ENCODE data around the gene EXTL2. TPM values are rescaled to one million over a fixed set of nuclear protein-coding genes. Genes with fewer than 3 reads are reported as not detected.
"Not testable (repeated sequence)": the region's sequence is repeated elsewhere in the genome, so short reads cannot be mapped to it uniquely, and the experiment has no call there.

The EXTL2 gene
- total RNA-seq, 1 experiment from 2014 or later = 13.8 TPM

GRCh38 chr1:100861379-100861778 lies 33.3 kb downstream of the EXTL2 start:
- DNase-seq = no peak
- no peak for TF ChIP-seq CTCF (IDR thresholded peaks at IDR 0.05; ENCODE audit: unreplicated experiment)
- H3K4me1 Mint-ChIP-seq (ENCODE audit: low read depth, unreplicated experiment) = no peaks in the 10 kb centered on the region
- H3K27me3 Mint-ChIP-seq (ENCODE audit: unreplicated experiment) = no peaks in the 10 kb centered on the region
- no peaks in the 10 kb centered on the region for H3K36me3 Mint-ChIP-seq (ENCODE audit: insufficient read depth, unreplicated experiment)
- H3K27ac Mint-ChIP-seq (ENCODE audit: unreplicated experiment) = no peak overlapping the region
- BruUV-seq (replicated peaks) = no TSS peak
- CTCF ChIA-PET = no interaction called here
- H3K4me3 Mint-ChIP-seq (ENCODE audit: low read depth, unreplicated experiment) = no peak overlapping the region
- peaks cover 2% of the 10 kb centered on the region for H3K9me3 Mint-ChIP-seq (ENCODE audit: low read depth, unreplicated experiment)
- intact Hi-C loops (cut with micrococcal nuclease; ENCODE audit: unreplicated experiment) = no loop called here

- intact Hi-C loops (cut with micrococcal nuclease; ENCODE audit: unreplicated experiment) = no loop called here
- Mint-ChIP-seq H3K36me3 (ENCODE audit: insufficient read depth, unreplicated experiment) (no peaks in the 10 kb centered on the region), H3K4me3 (ENCODE audit: low read depth, unreplicated experiment) (no peak overlapping the region), H3K27me3 (ENCODE audit: unreplicated experiment) (no peaks in the 10 kb centered on the region), H3K4me1 (ENCODE audit: low read depth, unreplicated experiment) (no peaks in the 10 kb centered on the region), H3K9me3 (ENCODE audit: low read depth, unreplicated experiment) (peaks cover 4% of the 10 kb centered on the region), H3K27ac (ENCODE audit: unreplicated experiment) (no peak overlapping the region)
- no peak for DNase-seq
- no TSS peak for BruUV-seq (replicated peaks)
- TF ChIP-seq CTCF (IDR thresholded peaks at IDR 0.05; ENCODE audit: unreplicated experiment) = no peak
- CTCF ChIA-PET = no interaction called here
Observed at GRCh38 chr1:100860397-100860991, 34.1 kb downstream of the EXTL2 start.

- CTCF ChIA-PET; H3K27ac Mint-ChIP-seq (ENCODE audit: unreplicated experiment); BruUV-seq (replicated peaks); H3K27me3 Mint-ChIP-seq (ENCODE audit: unreplicated experiment); H3K36me3 Mint-ChIP-seq (ENCODE audit: insufficient read depth, unreplicated experiment); H3K4me1 Mint-ChIP-seq (ENCODE audit: low read depth, unreplicated experiment); H3K4me3 Mint-ChIP-seq (ENCODE audit: low read depth, unreplicated experiment); intact Hi-C loops (cut with micrococcal nuclease; ENCODE audit: unreplicated experiment); H3K9me3 Mint-ChIP-seq (ENCODE audit: low read depth, unreplicated experiment); DNase-seq: not testable (repeated sequence)
Observed at GRCh38 chr1:100855116-100855515, 39.5 kb downstream of the EXTL2 start.

- Mint-ChIP-seq H3K9me3 (ENCODE audit: low read depth, unreplicated experiment) (peaks cover 4% of the 10 kb centered on the region), H3K27me3 (ENCODE audit: unreplicated experiment) (no peaks in the 10 kb centered on the region), H3K27ac (ENCODE audit: unreplicated experiment) (no peak overlapping the region), H3K4me1 (ENCODE audit: low read depth, unreplicated experiment) (no peaks in the 10 kb centered on the region), H3K4me3 (ENCODE audit: low read depth, unreplicated experiment) (no peak overlapping the region), H3K36me3 (ENCODE audit: insufficient read depth, unreplicated experiment) (no peaks in the 10 kb centered on the region)
- CTCF ChIA-PET = no interaction called here
- BruUV-seq (replicated peaks) = no TSS peak
- DNase-seq = no peak
- intact Hi-C loops (cut with micrococcal nuclease; ENCODE audit: unreplicated experiment) = no loop called here
- no peak for TF ChIP-seq CTCF (IDR thresholded peaks at IDR 0.05; ENCODE audit: unreplicated experiment)
Observed at GRCh38 chr1:100852976-100853375, 41.7 kb downstream of the EXTL2 start.

GRCh38 chr1:100851726-100852125 lies 42.9 kb downstream of the EXTL2 start:
- H3K4me3 Mint-ChIP-seq (ENCODE audit: low read depth, unreplicated experiment) = no peak overlapping the region
- H3K9me3 Mint-ChIP-seq (ENCODE audit: low read depth, unreplicated experiment) = peaks cover 4% of the 10 kb centered on the region
- TF ChIP-seq CTCF (IDR thresholded peaks at IDR 0.05; ENCODE audit: unreplicated experiment) = no peak

More at GRCh38 chr1:100851726-100852125, 42.9 kb downstream of the EXTL2 start:
- DNase-seq = no peak
- H3K36me3 Mint-ChIP-seq (ENCODE audit: insufficient read depth, unreplicated experiment) = no peaks in the 10 kb centered on the region
- H3K4me1 Mint-ChIP-seq (ENCODE audit: low read depth, unreplicated experiment) = no peaks in the 10 kb centered on the region
- no peaks in the 10 kb centered on the region for H3K27me3 Mint-ChIP-seq (ENCODE audit: unreplicated experiment)
- intact Hi-C loops (cut with micrococcal nuclease; ENCODE audit: unreplicated experiment) = no loop called here
- no TSS peak for BruUV-seq (replicated peaks)
- H3K27ac Mint-ChIP-seq (ENCODE audit: unreplicated experiment) = no peak overlapping the region
- CTCF ChIA-PET = no interaction called here

Measured in Calu3 (cell line).